Neural crest cell (in vitro differentiated cells): ENCODE measurements around the gene SPRR5. TPM values are rescaled to one million over a fixed set of nuclear protein-coding genes. Genes with fewer than 3 reads are reported as not detected.

Experiments
- DNase-seq: peaks from one replicate; pipeline ENCODE4 v3.0.0; 2021; ENCODE audit warnings: low read depth, mixed read lengths, low spot score
- H3K27ac Mint-ChIP-seq: one replicate; pipeline ENCODE4 v1.8.0; 2021; ENCODE audit warnings: mild to moderate bottlenecking, mixed read lengths; ENCODE audit not compliant: unreplicated experiment
- H3K27me3 Mint-ChIP-seq: 2 replicates; pipeline ENCODE4 v1.8.0; 2021; ENCODE audit warnings: low read depth, mild to moderate bottlenecking, mixed read lengths
- H3K36me3 Mint-ChIP-seq: 2 replicates; pipeline ENCODE4 v1.8.0; 2021; ENCODE audit warnings: low read depth, mild to moderate bottlenecking, mixed read lengths
- H3K4me1 Mint-ChIP-seq: 2 replicates; pipeline ENCODE4 v1.8.0; 2021; ENCODE audit warnings: mixed read lengths
- H3K4me3 Mint-ChIP-seq: one replicate; pipeline ENCODE4 v1.8.0; 2021; ENCODE audit warnings: mild to moderate bottlenecking, mixed read lengths
- H3K9me3 Mint-ChIP-seq: 2 replicates; pipeline ENCODE4 v1.8.0; 2021; ENCODE audit warnings: mixed read lengths
- total RNA-seq: library from RNA; stranded (reverse); gene quantifications from 2 replicates; pipeline ENCODE4 v1.2.1, GENCODE V29; 2021
- TF ChIP-seq, protein P1 (sequence below): fragments of 200-600 bp; sonication (generic); conservative IDR thresholded peaks from 2 replicates; pipeline ENCODE4 v1.5.0; 2021; ENCODE audit warnings: antibody characterized with exemption, mild to moderate bottlenecking

SPRR5 gene
- total RNA-seq, 1 donor from 2014 or later: not detected

- Mint-ChIP-seq H3K4me1 (no peaks in the 10 kb centered on the region), H3K4me3 (no peak overlapping the region), H3K27ac (no peak overlapping the region), H3K27me3 (peaks cover 14% of the 10 kb centered on the region), H3K36me3 (no peaks in the 10 kb centered on the region), H3K9me3 (peaks cover 10% of the 10 kb centered on the region)
- TF ChIP-seq, protein P1, sequence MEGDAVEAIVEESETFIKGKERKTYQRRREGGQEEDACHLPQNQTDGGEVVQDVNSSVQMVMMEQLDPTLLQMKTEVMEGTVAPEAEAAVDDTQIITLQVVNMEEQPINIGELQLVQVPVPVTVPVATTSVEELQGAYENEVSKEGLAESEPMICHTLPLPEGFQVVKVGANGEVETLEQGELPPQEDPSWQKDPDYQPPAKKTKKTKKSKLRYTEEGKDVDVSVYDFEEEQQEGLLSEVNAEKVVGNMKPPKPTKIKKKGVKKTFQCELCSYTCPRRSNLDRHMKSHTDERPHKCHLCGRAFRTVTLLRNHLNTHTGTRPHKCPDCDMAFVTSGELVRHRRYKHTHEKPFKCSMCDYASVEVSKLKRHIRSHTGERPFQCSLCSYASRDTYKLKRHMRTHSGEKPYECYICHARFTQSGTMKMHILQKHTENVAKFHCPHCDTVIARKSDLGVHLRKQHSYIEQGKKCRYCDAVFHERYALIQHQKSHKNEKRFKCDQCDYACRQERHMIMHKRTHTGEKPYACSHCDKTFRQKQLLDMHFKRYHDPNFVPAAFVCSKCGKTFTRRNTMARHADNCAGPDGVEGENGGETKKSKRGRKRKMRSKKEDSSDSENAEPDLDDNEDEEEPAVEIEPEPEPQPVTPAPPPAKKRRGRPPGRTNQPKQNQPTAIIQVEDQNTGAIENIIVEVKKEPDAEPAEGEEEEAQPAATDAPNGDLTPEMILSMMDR: no peak
- no peak for DNase-seq
Observed at GRCh38 chr1:152912900-152913299, 34.1 kb upstream of the SPRR5 start.

- no peaks in the 10 kb centered on the region for H3K4me1 Mint-ChIP-seq
- H3K27me3 Mint-ChIP-seq: peaks cover 14% of the 10 kb centered on the region
- peaks cover 8% of the 10 kb centered on the region for H3K9me3 Mint-ChIP-seq
- no peak overlapping the region for H3K27ac Mint-ChIP-seq
- TF ChIP-seq, protein P1: peak; percentile 49
- no peak overlapping the region for H3K4me3 Mint-ChIP-seq
- no peaks in the 10 kb centered on the region for H3K36me3 Mint-ChIP-seq
- no peak for DNase-seq
Observed at GRCh38 chr1:152917794-152918193, 29.2 kb upstream of the SPRR5 start.

- no peak for DNase-seq
- peaks cover 3% of the 10 kb centered on the region for H3K9me3 Mint-ChIP-seq
Observed at GRCh38 chr1:152919071-152919470, 27.9 kb upstream of the SPRR5 start.

DNA sequence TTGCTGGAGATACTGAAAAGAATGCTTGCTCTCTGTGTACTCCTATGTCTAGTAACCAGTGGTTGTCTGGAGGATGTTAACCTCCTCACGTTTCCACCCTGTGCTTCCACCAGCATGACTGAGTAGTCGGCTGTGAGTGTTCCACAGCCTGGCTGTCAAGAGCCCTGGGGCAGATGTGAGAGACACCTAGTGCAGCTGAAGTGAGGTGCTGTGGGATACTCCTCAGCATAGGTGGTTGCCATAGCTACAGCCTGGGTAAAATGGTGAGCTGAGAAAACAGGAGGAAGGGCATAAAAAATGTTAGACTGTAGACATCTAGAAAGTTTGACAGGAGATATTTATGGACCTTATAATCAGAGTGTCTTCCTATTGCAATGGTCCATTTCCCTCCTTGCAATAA, 22.8 kb upstream of the SPRR5 start:
- no peaks in the 10 kb centered on the region for H3K27me3 Mint-ChIP-seq
- no peak overlapping the region for H3K4me3 Mint-ChIP-seq
- no peaks in the 10 kb centered on the region for H3K4me1 Mint-ChIP-seq
- H3K9me3 Mint-ChIP-seq: peaks cover 13% of the 10 kb centered on the region
- H3K36me3 Mint-ChIP-seq: no peaks in the 10 kb centered on the region
- no peak for DNase-seq
- TF ChIP-seq, protein P1: no peak
- H3K27ac Mint-ChIP-seq: no peak overlapping the region

More at GRCh38 chr1:152919071-152919470, 27.9 kb upstream of the SPRR5 start:
- TF ChIP-seq, protein P1: no peak
- no peak overlapping the region for H3K27ac Mint-ChIP-seq
- H3K4me3 Mint-ChIP-seq: no peak overlapping the region
- H3K36me3 Mint-ChIP-seq: no peaks in the 10 kb centered on the region
- H3K4me1 Mint-ChIP-seq: no peaks in the 10 kb centered on the region
- peaks cover 10% of the 10 kb centered on the region for H3K27me3 Mint-ChIP-seq

- Mint-ChIP-seq H3K27me3 (no peaks in the 10 kb centered on the region), H3K9me3 (peaks cover 14% of the 10 kb centered on the region), H3K4me1 (no peaks in the 10 kb centered on the region), H3K4me3 (no peak overlapping the region), H3K27ac (no peak overlapping the region), H3K36me3 (no peaks in the 10 kb centered on the region)
- TF ChIP-seq, protein P1: no peak
- no peak for DNase-seq
Observed at GRCh38 chr1:152926091-152926490, 20.9 kb upstream of the SPRR5 start.

DNA sequence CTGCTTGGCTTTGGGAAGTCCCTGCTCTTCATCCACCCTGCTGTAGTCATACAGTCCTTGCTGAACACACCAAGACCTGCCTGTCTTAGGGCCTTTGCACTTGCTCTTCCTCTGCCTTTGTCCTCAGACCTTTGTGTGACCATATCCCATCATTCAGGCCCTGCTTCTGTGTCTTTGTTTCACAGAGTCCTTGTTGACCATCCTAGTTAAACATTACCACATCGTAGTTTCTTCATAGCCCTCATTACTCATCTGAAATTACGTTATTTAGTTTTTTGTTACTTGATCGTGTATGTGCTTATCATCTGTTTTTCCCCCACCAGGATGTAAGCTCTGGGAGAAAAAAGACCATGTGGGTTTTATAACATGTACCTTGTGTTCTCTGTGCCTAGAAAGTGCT, 18.3 kb upstream of the SPRR5 start:
- no peak overlapping the region for H3K4me3 Mint-ChIP-seq
- no peaks in the 10 kb centered on the region for H3K36me3 Mint-ChIP-seq
- H3K9me3 Mint-ChIP-seq: peaks cover 11% of the 10 kb centered on the region
- H3K4me1 Mint-ChIP-seq: no peaks in the 10 kb centered on the region
- TF ChIP-seq, protein P1: no peak
- H3K27ac Mint-ChIP-seq: no peak overlapping the region
- no peaks in the 10 kb centered on the region for H3K27me3 Mint-ChIP-seq
- no peak for DNase-seq
